ENCODE measurements around the gene AFG1L.
"Not testable (repeated sequence)": the region's sequence is repeated elsewhere in the genome, so short reads cannot be mapped to it uniquely, and the experiment has no call there.

Gene AFG1L

GRCh38 chr6:108294727-108295625, at the start of gene AFG1L:
TSS of gene AFG1L (plus strand) at chr6:108295054. CDS start at chr6:108295080, 26 bp downstream.
- DNase-seq (ENCODE audit: low read depth), result peak; percentile 78

DNA sequence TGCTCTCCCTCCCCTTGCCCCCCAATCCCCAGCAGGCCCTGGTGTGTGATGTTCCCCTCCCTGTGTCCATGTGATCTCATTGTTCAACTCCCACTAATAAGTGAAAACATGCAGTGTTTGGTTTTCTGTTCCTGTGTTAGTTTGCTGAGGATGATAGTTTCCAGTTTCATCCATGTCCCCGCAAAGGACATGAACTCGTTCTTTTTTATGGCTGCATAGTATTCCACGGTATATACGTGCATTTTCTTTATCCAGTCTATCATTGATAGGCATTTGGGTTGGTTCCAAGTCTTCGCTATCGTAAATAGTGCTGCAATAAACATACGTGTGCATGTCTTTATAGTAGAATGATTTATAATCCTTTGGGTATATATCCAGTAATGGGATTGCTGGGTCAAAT, 49.8 kb upstream of the AFG1L start:
- DNase-seq (ENCODE audit: low read depth), result not testable (repeated sequence)

- DNase-seq (ENCODE audit: low read depth), result no peak
These were observed 46.8 kb upstream of the AFG1L start for GRCh38 chr6:108247965-108248536.

DNA sequence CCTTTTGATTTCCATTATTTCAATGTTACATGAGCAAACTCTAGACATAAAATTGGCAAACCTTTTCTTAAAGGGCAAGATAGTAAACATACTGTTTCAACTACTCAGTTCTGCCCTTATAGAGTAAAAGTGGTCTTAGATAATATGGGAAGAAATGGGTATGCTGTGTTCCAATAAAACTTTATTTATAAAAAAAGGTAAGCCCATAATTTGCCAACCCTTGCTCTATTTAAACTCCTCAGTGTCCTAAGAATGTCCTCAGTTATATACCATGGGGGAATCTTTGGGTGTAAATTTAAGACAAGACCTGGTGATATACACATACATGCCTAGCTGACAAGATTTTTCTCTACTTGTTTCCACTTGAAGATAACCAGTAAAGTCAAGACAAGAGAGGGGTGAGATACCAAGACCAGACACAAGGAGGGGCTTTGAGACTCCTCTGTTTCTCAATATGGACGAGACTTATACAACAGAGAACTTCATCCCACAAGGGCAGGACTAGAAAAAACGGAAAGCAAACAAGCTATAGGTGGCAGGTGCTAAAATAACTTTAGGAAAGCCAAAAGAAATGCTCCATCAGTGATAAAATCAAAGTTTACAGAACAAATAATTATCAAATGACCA, 44.5 kb upstream of the AFG1L start:
- DNase-seq (ENCODE audit: low read depth), result no peak

- no peak for DNase-seq (ENCODE audit: low read depth)
These were observed 43.6 kb upstream of the AFG1L start for GRCh38 chr6:108251252-108251651.

GRCh38 chr6:108252055-108252454, 42.8 kb upstream of the AFG1L start:
- DNase-seq (ENCODE audit: low read depth), result no peak

- no peak for DNase-seq (ENCODE audit: low read depth)
These were observed 41.6 kb upstream of the AFG1L start for GRCh38 chr6:108253241-108253640.

- no peak for DNase-seq (ENCODE audit: low read depth)
These were observed 40.1 kb upstream of the AFG1L start for GRCh38 chr6:108254433-108255410.

- DNase-seq (ENCODE audit: low read depth), result peak; percentile 4
These were observed 34.6 kb upstream of the AFG1L start for GRCh38 chr6:108260126-108260808.

GRCh38 chr6:108260809-108261569, 33.9 kb upstream of the AFG1L start, which contains the start of gene SNX3:
TSS of gene SNX3 (minus strand) at chr6:108261040. CDS start at chr6:108260921, 119 bp downstream.
- peak; percentile 70 for DNase-seq (ENCODE audit: low read depth)

DNA sequence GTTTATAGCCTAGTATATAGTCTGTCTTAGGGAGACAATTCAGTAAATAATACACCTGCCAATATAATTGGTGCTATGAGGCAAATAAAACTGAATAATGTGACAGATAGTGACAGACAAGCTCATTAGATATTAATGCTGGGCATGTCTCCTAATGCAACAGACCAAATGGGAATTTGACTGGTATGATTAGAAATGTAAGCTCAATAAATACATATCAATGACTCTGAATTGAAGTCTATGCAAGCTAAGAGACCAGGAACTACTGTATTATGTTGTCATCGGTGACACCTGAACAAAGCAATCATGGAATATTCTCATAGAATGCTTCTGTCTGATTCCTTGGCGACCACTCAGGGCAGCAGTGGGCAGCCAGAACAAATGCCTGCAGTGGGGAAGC, 31.5 kb upstream of the AFG1L start:
- DNase-seq (ENCODE audit: low read depth), result no peak

DNA sequence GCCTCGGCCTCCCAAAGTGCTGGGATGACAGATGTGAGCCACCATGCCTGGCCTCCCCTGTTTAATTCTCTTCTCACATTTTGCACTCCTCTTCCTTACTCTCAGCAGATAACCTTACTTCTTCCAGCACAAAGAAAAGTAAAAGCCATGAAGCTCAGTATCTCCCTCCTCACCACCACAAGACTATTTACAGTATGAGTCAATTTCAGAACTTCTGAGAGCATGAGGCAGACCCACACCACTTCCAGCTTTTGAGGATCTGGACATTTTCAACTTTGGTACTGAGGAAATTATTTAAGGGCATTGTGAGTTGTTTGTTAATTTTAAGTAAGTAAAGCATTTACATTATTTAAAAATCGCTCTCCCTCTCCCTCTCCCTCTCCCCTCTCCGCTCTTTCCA, 26.0 kb upstream of the AFG1L start:
- no peak for DNase-seq (ENCODE audit: low read depth)

- not testable (repeated sequence) for DNase-seq (ENCODE audit: low read depth)
These were observed 24.9 kb upstream of the AFG1L start for GRCh38 chr6:108269955-108270354.

GRCh38 chr6:108274546-108274945, 20.3 kb upstream of the AFG1L start:
- DNase-seq (ENCODE audit: low read depth), result no peak

GRCh38 chr6:108275976-108276375, 18.9 kb upstream of the AFG1L start:
- DNase-seq (ENCODE audit: low read depth), result no peak

- DNase-seq (ENCODE audit: low read depth), result no peak
These were observed 17.6 kb upstream of the AFG1L start for GRCh38 chr6:108277295-108277694.

DNA sequence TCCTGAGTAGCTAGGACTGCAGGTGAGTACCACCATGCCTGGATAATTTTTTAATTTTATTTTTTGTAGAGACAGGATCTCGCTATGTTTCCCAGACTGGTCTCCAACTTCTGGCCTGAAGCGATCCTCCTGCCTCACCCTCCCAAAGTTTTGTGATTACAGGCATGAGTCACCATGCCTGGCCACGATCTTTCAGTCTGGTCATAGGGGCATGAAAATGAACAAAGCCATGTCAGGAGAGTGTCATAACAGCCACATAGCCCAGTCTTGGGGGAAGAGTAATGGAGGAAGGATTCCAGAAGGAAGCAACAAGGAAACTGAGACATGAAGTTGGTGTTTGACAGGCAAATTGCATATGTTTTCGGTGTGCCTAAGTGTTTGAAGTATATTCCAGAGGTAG, 17.0 kb upstream of the AFG1L start:
- DNase-seq (ENCODE audit: low read depth), result no peak

DNA sequence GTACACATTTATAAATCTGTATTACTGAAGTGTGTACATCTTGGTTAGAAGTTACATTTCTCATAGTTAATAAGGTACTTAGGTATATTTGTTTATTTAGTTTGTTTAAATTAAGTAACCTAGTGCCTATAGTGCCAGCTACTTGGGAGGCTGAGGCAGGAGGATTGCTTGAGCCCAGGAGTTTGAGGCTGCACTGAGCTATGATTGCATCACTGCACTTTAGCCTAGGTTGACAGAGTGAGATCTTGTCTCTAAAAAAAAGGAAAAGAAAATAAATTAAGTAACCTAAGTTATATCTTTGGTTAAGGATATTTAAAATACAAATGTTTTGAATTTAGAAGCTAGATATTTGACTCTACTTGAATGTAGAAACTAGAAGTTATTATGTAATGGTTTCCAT, 9.5 kb upstream of the AFG1L start:
- no peak for DNase-seq (ENCODE audit: low read depth)

DNA sequence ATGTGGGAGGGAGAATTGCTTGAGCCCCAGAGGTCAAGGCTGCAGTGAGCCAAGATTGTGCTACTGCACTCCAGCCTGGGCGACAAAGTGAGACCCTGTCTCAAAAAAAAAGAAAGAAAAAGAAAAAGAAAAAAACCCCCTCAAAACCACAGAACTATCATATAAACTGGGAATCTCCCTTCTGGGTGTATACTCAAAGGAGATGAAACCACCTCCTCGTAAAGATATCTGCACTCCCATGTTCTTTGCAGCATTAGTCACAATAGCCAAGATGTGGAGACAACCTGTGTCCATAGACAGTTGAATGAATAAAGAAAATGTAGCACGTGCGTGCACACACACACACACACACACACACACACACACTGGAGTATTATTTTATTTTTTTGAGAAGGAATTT, 8.5 kb upstream of the AFG1L start:
- no peak for DNase-seq (ENCODE audit: low read depth)

GRCh38 chr6:108287373-108287772, 7.5 kb upstream of the AFG1L start:
- DNase-seq (ENCODE audit: low read depth), result no peak

All from stimulated activated CD8-positive, alpha-beta memory T cell treated with anti-CD3 and anti-CD28 coated beads, Interleukin-15, amount 100 ng/mL, for 1 hour (primary cell).